GM19035 (cell line): ENCODE data around the gene TMEM266.

Experiments
- ATAC-seq: cut with Tn5 transposase; IDR thresholded peaks from one replicate; pipeline ENCODE4 v1.9.1; 2021; ENCODE audit not compliant: unreplicated experiment

Gene TMEM266

GRCh38 chr15:76065245-76065644 lies 5.5 kb downstream of the TMEM266 start:
- no peak for ATAC-seq

- no peak for ATAC-seq
Measured at GRCh38 chr15:76065793-76066192, 6.0 kb downstream of the TMEM266 start.

GRCh38 chr15:76070192-76070591 lies 10.4 kb downstream of the TMEM266 start:
- no peak for ATAC-seq

- ATAC-seq: no peak
Measured at GRCh38 chr15:76070921-76071635, 11.3 kb downstream of the TMEM266 start.

GRCh38 chr15:76071806-76072205 lies 12.0 kb downstream of the TMEM266 start:
- no peak for ATAC-seq

GRCh38 chr15:76073554-76073953 lies 13.8 kb downstream of the TMEM266 start:
- no peak for ATAC-seq

- no peak for ATAC-seq
Measured at GRCh38 chr15:76075046-76075445, 15.3 kb downstream of the TMEM266 start.

GRCh38 chr15:76078285-76078877 lies 18.6 kb downstream of the TMEM266 start:
- ATAC-seq: no peak

GRCh38 chr15:76084256-76084655 lies 24.5 kb downstream of the TMEM266 start:
- no peak for ATAC-seq

- ATAC-seq: no peak
Measured at GRCh38 chr15:76098685-76099084, 38.9 kb downstream of the TMEM266 start.

GRCh38 chr15:76099388-76099787 lies 39.6 kb downstream of the TMEM266 start:
- no peak for ATAC-seq

GRCh38 chr15:76100361-76100760 lies 40.6 kb downstream of the TMEM266 start:
- ATAC-seq: no peak

GRCh38 chr15:76101655-76102054 lies 41.9 kb downstream of the TMEM266 start:
- ATAC-seq: no peak

GRCh38 chr15:76105391-76105790 lies 45.6 kb downstream of the TMEM266 start:
- ATAC-seq: no peak

GRCh38 chr15:76105911-76106310 lies 46.1 kb downstream of the TMEM266 start:
- ATAC-seq: no peak

- no peak for ATAC-seq
Measured at GRCh38 chr15:76107169-76107568, 47.4 kb downstream of the TMEM266 start.

- no peak for ATAC-seq
Measured at GRCh38 chr15:76108021-76108723, 48.4 kb downstream of the TMEM266 start.

- ATAC-seq: no peak
Measured at GRCh38 chr15:76109046-76109445, 49.3 kb downstream of the TMEM266 start.

GRCh38 chr15:76114561-76114960 lies 54.8 kb downstream of the TMEM266 start:
- no peak for ATAC-seq

GRCh38 chr15:76116138-76116885 lies 56.5 kb downstream of the TMEM266 start:
- no peak for ATAC-seq

GRCh38 chr15:76117181-76117580 lies 57.4 kb downstream of the TMEM266 start:
- ATAC-seq: no peak
